Pancreas (tissue), 10 donors: ENCODE data around the gene NPLOC4. TPM values are rescaled to one million over a fixed set of nuclear protein-coding genes. Genes with fewer than 3 reads are reported as not detected.

Source experiments
- ATAC-seq, 4 donors: fragments of 200-7000 bp; cut with Tn5 transposase; one replicate each; pipeline versions ENCODE4 v1.8.0 to v1.9.1; 2020; ENCODE audit warnings: mild to moderate bottlenecking in 4 of 4, moderate library complexity in 4 of 4
- DNase-seq, 6 donors: peaks; one replicate each; pipeline ENCODE4 v3.0.0-alpha.2; 2020
- FAIRE-seq: peaks from 2 replicates; lab custom pipeline; 2012; peaks lifted over from hg19 to GRCh38; lab: Jason Lieb, UNC
- H3K27ac ChIP-seq, 4 donors: fragments of 200-600 bp; sonication (generic); 1 replicate in 3 of 4; 2 replicates in 1 of 4; pipeline versions ENCODE4 v1.5.0 to v1.8.0; 2020
- H3K27me3 ChIP-seq, 4 donors: fragments of 200-600 bp; one replicate each; pipeline ENCODE4 v1.8.0; 2021
- H3K36me3 ChIP-seq, 3 donors: fragments of 200-600 bp; sonication (generic) in 1 of 3; one replicate each; pipeline versions ENCODE4 v1.5.0 to v1.8.0; 2020 to 2021
- H3K4me1 ChIP-seq, 3 donors: fragments of 200-600 bp; one replicate each; pipeline ENCODE4 v1.8.0; 2021
- H3K4me3 ChIP-seq, 4 donors: fragments of 200-600 bp; sonication (generic) in 2 of 4; one replicate each; pipeline versions ENCODE4 v1.5.0 to v1.8.0; 2020 to 2021
- H3K9me3 ChIP-seq, 4 donors: fragments of 200-600 bp; one replicate each; pipeline ENCODE4 v1.8.0; 2021
- WGBS, 2 donors: extraction: QIAGEN DNeasy Blood & Tissue Kit; methylation state at CpG; one replicate each; pipeline ENCODE4 v1.1.7; 2013; 5-methylcytosine and 5-hydroxymethylcytosine counted together
- intact Hi-C, 3 donors: fragments of 100-400 bp; cut with DNase I; formaldehyde crosslinking; loops; one replicate each; pipeline versions ENCODE4 v1.11.1 to v1.14.2; 2022
- polyA plus RNA-seq, 2 donors: library from polyadenylated mRNA; stranded (reverse); fragments of 200-250 nt; gene quantifications; one replicate each; pipeline ENCODE4 v1.2.3, GENCODE V29; 2013
- total RNA-seq, 6 donors: library from RNA; stranded (reverse); fragmentation: NEBNext Ultra II Directional in 4 of 6; extraction: Animal tissue kit (Norgen Biotek cat#: 25700) in 4 of 6; gene quantifications; one replicate each; pipeline versions ENCODE4 v1.2.1 to v1.2.4, GENCODE V29; 2021 to 2023
- TF ChIP-seq, protein P1 (sequence below), 4 donors: fragments of 200-600 bp; sonication (generic) in 3 of 4; IDR thresholded peaks; one replicate each; pipeline versions ENCODE4 v1.5.0 to v1.8.0; 2021; ENCODE audit warnings: antibody characterized with exemption in 4 of 4
- donor health status: healthy with polysubstance abuse.
- donor health status: DM: no; HTN: no; CAD: no; lungs with moderate emphysema.
- donor health status: DM: no; HTN: no; CAD: no.
- donor health status: control.
- donor health status: control.
- donor health status: Bipolar disorder and iron deficiency.
- donor health status: DM: yes; HTN: yes; CAD: no.
- donor health status: DM: no; HTN: no; CAD: no.
- donor health status: DM: no; HTN: no; CAD: no.
- donor health status: DM: yes; HTN: yes; CAD: no.

NPLOC4 gene
- total and polyA plus RNA-seq, 8 donors: 32.5 to 54.8 (median 35.3) TPM

DNA sequence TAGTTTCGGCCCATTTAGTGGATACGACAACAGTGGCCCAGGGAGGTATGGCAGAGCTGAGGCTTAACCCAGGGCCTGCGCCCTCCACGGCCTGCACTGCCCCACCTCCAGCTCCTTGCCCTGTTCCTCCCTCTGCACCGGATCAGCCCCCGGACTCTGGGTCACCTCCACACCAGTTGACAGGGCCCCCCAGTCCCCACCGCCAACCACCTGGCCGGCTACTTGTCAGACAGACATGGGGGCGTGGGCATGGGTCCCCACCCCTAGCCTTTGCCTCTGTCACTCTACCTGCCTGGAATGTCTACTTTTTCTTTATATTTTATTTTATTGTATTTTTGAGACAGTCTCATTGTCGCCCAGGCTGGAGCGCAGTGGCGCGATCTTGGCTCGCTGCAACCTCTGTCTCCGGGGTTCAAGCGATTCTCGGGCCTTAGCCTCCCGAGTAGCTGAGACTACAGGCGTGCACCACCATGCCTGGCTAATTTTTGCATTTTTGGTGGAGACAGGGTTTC lies 121.3 kb downstream of the NPLOC4 start:
- 72 to 73% methylated on average over 19 of the region's 19 CpGs for WGBS, 2 donors
- Histone ChIP-seq H3K9me3 (no peaks in the 10 kb centered on the region), H3K4me1 (peaks cover 6 to 32% (median 15%) of the 10 kb centered on the region in 3 donors), H3K36me3 (peaks cover 3 to 13% (median 11%) of the 10 kb centered on the region in 3 donors), H3K4me3 (peak overlapping the region; percentile 39 to 97 (median 73)), H3K27ac (peak overlapping the region; percentile 97 to 100 (median 100)), H3K27me3 (no peaks in the 10 kb centered on the region)
- TF ChIP-seq, protein P1, sequence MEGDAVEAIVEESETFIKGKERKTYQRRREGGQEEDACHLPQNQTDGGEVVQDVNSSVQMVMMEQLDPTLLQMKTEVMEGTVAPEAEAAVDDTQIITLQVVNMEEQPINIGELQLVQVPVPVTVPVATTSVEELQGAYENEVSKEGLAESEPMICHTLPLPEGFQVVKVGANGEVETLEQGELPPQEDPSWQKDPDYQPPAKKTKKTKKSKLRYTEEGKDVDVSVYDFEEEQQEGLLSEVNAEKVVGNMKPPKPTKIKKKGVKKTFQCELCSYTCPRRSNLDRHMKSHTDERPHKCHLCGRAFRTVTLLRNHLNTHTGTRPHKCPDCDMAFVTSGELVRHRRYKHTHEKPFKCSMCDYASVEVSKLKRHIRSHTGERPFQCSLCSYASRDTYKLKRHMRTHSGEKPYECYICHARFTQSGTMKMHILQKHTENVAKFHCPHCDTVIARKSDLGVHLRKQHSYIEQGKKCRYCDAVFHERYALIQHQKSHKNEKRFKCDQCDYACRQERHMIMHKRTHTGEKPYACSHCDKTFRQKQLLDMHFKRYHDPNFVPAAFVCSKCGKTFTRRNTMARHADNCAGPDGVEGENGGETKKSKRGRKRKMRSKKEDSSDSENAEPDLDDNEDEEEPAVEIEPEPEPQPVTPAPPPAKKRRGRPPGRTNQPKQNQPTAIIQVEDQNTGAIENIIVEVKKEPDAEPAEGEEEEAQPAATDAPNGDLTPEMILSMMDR (IDR thresholded peaks at IDR 0.05): no peak
- intact Hi-C loops: no loop called here
- DNase-seq: peak in 4 of 6 donors; percentile 47 to 85 (median 64)
- FAIRE-seq: no peak
- no peak for ATAC-seq

DNA sequence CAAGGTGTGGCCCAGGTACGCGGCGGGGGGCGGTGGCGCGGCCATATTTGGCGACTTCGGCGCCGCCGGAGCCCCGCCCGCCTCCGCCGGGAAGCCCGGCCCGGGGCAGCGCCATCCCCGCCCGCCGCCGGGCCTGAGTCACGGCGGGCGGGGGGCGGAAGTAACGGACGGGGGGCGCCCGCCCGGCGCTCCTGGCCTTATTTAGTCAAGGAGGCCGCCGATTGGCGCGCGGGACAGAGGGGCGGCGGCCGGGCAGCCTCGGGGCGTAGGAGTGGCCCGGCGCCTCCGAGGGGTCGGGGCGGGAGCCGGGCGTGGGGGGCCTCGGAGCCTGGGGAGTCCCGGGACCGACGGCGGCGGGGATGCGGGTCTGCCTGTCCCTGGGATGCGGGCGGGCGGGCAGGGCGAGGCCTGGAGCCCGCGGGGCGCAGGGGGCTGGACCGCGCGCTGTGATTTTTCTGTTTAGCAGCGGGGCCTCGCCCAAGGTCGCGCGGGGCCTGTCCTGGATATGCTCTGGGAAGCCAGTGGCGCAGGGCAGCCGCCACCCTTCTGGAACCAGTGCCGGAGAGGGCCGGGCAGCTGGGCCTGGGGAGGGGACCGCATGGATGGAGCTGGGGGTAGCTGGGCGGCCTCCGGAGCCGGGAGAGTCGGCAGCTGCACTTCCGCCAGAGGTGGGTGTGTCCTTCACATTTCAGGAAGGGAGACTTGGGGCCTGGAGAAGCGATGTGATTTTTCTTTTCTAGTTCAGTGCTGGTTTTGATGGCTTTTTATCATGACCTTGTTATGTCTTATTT lies 122.0 kb downstream of the NPLOC4 start:
- FAIRE-seq (no peak), DNase-seq (peak; percentile 76 to 91 (median 83)), ATAC-seq (peak; percentile 15 to 39 (median 28))
- H3K27ac ChIP-seq: peak overlapping the region; percentile 97 to 100 (median 100)
- H3K4me1 ChIP-seq: peaks cover 6 to 27% (median 14%) of the 10 kb centered on the region in 3 donors
- TF ChIP-seq, protein P1 (IDR thresholded peaks at IDR 0.05): no peak
- H3K36me3 ChIP-seq: peaks cover 9 to 20% (median 18%) of the 10 kb centered on the region in 3 donors
- intact Hi-C loops: no loop called here
- H3K4me3 ChIP-seq: peak overlapping the region; percentile 39 to 97 (median 73)
- WGBS, 2 donors: 1% methylated on average over 69 to 82 of the region's 82 CpGs
- no peaks in the 10 kb centered on the region for H3K9me3 ChIP-seq
- H3K27me3 ChIP-seq: no peaks in the 10 kb centered on the region

DNA sequence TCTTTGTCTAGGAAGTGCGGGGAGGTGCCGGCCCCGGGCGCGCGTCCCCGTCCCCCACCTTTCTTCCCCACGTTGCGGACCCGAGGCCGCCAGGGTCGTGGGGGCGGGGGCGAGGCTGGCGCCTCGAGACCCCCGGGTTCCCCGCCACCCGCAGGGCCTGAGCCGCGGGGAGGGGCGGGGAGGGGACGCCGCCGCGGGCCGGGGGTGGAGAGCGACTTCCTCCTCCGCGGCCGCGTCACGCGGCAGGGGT lies 122.5 kb downstream of the NPLOC4 start:
- Histone ChIP-seq H3K9me3 (no peaks in the 10 kb centered on the region), H3K27ac (peak overlapping the region; percentile 97 to 100 (median 100)), H3K27me3 (no peaks in the 10 kb centered on the region), H3K36me3 (peaks cover 9 to 21% (median 18%) of the 10 kb centered on the region in 3 donors), H3K4me3 (peak overlapping the region; percentile 39 to 97 (median 73)), H3K4me1 (peaks cover 6 to 24% (median 9%) of the 10 kb centered on the region in 3 donors)
- DNase-seq (no peak), FAIRE-seq (no peak), ATAC-seq (no peak)
- TF ChIP-seq, protein P1 (IDR thresholded peaks at IDR 0.05): no peak
- intact Hi-C loops: no loop called here
- WGBS, 2 donors: 0 to 1% methylated on average over 11 to 34 of the region's 34 CpGs

DNA sequence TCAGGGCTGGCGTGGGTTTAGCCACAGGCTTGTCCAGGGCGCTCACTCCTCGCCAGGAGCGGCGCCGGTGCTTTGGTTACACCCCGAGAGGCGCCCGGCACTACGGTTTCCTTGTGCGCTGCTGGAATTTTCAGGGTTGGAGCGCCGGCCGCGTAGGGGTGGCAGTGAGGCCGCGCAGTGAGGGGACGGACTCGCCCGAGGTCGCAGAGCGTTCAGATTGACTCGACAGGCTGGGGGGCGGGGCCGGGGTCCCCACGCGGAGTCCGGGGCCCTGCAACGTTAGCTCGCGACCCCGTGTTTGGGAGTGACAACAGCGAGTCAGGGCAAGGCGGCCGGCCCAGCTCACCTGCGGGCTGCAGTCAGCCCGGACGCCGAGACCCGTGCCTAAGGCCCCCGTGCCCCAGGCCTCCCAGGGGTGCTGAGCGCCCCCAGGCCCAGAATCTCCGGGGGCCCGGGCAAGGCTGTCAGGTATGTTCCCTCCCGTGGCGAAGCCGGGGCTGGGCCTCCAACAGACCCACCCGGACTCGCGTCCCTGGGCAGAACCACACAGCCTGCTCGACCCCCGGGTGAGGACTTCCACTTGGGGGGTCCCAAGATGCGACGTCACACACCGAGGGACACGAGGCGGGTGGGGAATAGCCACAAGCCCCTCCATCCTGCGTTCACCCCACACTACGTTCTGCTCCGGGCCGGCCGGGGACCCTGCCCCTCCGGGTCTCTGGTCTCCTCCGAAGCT lies 123.0 kb downstream of the NPLOC4 start:
- peak; percentile 22 to 39 (median 38) for ATAC-seq
- H3K4me3 ChIP-seq: peak overlapping the region; percentile 39 to 97 (median 76)
- TF ChIP-seq, protein P1 (IDR thresholded peaks at IDR 0.05): no peak
- H3K4me1 ChIP-seq: peaks cover 6 to 28% (median 9%) of the 10 kb centered on the region in 3 donors
- intact Hi-C loops: no loop called here
- H3K36me3 ChIP-seq: peaks cover 9 to 21% (median 18%) of the 10 kb centered on the region in 3 donors
- no peak for FAIRE-seq
- no peaks in the 10 kb centered on the region for H3K9me3 ChIP-seq
- 1 to 3% methylated on average over 47 to 64 of the region's 64 CpGs for WGBS, 2 donors
- no peaks in the 10 kb centered on the region for H3K27me3 ChIP-seq
- DNase-seq: peak; percentile 59 to 90 (median 78)
- peak overlapping the region; percentile 97 to 100 (median 100) for H3K27ac ChIP-seq
